Measurements from ENCODE around the gene CABLES1.

Gene CABLES1

DNA sequence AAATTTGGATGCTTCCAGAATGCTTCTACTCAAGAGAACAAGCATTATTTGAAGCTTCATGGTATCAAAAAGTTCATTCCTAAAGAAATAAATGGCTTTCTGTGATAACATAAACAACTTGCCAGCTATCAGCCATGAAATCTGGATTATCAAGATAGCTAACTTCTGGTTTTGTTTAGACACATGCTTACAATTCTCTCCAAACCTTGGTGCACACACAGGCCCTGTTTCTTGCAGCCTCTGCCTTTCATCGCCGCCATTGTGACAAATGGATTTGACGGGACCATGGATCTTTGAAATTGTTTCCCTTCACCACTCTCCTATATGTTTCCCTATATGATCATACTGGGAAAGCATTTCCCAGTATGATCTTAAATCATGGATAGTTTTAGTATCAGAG lies 47.9 kb upstream of the CABLES1 start:
- Histone ChIP-seq H3K9me3 (ENCODE audit: control insufficient read depth, insufficient read depth, low read depth, low read length) (no peaks in the 10 kb centered on the region), H3K4me1 (ENCODE audit: control insufficient read depth, insufficient read depth, low read length) (no peaks in the 10 kb centered on the region), H3K4me3 (ENCODE audit: low read depth, low read length) (no peak overlapping the region), H3K36me3 (ENCODE audit: control insufficient read depth in 2 of 2, insufficient read depth in 1 of 2, low read length in 2 of 2) (no peaks in the 10 kb centered on the region), H3K27ac (ENCODE audit: extremely low read depth, low read depth, low read length) (no peak overlapping the region)
- ChIA-PET POLR2A (no interaction called here), CTCF (interaction anchor here (0.9 kb wide), 1 partner anchor 21 kb away, joined by 3 read pairs; no protein-coding TSS in a partner anchor)
- no peak for TF ChIP-seq KLF7 (tag by site-specific recombination; IDR thresholded peaks at IDR 0.05; ENCODE audit: borderline replicate concordance)
- TF ChIP-seq ZNF747 (tag by site-specific recombination; IDR thresholded peaks at IDR 0.05): no peak
- no peak for TF ChIP-seq ZNF211 (tag by site-specific recombination; IDR thresholded peaks at IDR 0.05; ENCODE audit: low read depth)
- TF ChIP-seq ZNF324 (tag by site-specific recombination; IDR thresholded peaks at IDR 0.05): no peak
- TF ChIP-seq, protein P1, sequence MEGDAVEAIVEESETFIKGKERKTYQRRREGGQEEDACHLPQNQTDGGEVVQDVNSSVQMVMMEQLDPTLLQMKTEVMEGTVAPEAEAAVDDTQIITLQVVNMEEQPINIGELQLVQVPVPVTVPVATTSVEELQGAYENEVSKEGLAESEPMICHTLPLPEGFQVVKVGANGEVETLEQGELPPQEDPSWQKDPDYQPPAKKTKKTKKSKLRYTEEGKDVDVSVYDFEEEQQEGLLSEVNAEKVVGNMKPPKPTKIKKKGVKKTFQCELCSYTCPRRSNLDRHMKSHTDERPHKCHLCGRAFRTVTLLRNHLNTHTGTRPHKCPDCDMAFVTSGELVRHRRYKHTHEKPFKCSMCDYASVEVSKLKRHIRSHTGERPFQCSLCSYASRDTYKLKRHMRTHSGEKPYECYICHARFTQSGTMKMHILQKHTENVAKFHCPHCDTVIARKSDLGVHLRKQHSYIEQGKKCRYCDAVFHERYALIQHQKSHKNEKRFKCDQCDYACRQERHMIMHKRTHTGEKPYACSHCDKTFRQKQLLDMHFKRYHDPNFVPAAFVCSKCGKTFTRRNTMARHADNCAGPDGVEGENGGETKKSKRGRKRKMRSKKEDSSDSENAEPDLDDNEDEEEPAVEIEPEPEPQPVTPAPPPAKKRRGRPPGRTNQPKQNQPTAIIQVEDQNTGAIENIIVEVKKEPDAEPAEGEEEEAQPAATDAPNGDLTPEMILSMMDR (tag by site-specific recombination; IDR thresholded peaks at IDR 0.05): no peak
- TF ChIP-seq, protein P2, sequence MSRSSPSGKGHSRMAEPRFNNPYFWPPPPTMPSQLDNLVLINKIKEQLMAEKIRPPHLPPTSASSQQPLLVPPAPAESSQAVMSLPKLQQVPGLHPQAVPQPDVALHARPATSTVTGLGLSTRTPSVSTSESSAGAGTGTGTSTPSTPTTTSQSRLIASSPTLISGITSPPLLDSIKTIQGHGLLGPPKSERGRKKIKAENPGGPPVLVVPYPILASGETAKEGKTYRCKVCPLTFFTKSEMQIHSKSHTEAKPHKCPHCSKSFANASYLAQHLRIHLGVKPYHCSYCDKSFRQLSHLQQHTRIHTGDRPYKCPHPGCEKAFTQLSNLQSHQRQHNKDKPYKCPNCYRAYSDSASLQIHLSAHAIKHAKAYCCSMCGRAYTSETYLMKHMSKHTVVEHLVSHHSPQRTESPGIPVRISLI (tag by site-specific recombination; IDR thresholded peaks at IDR 0.05): no peak
- no peak for TF ChIP-seq ZNF311 (tag by site-specific recombination; IDR thresholded peaks at IDR 0.05; ENCODE audit: borderline replicate concordance)
- no peak for TF ChIP-seq ZNF501 (tag by site-specific recombination; IDR thresholded peaks at IDR 0.05)
- no peak for TF ChIP-seq ZNF514 (tag by site-specific recombination; IDR thresholded peaks at IDR 0.05)
- TF ChIP-seq OSR2 (tag by site-specific recombination; IDR thresholded peaks at IDR 0.05): no peak
- TF ChIP-seq ZSCAN16 (tag by site-specific recombination; IDR thresholded peaks at IDR 0.05): no peak
- TF ChIP-seq ZNF610 (tag by site-specific recombination; IDR thresholded peaks at IDR 0.05; ENCODE audit: borderline replicate concordance): no peak
- no peak for TF ChIP-seq ZNF777 (tag by site-specific recombination; IDR thresholded peaks at IDR 0.05; ENCODE audit: borderline replicate concordance)

DNA sequence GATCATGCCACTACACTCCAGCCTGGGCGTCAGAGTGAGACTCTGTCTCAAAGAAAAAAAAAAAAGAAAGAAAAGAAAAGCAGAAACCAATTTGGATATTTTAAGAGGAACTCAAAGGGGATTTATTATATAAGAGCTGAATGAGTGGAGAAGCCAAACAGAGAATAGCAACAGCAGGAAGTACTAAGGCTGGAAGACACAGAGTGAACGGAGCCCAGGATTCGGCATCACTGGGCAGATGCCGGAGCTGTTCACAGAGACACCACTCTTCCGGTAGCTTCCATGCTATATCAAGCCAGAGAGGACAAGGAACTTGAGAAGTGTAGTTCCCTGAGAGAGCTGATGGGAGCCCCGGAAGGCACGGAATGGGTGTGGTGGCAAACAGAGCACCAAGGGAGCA lies 47.0 kb upstream of the CABLES1 start:
- H3K36me3 ChIP-seq (ENCODE audit: control insufficient read depth in 2 of 2, insufficient read depth in 1 of 2, low read length in 2 of 2): no peaks in the 10 kb centered on the region
- CTCF ChIA-PET: interaction anchor here (0.6 kb wide), 1 partner anchor 9 kb away, joined by 4 read pairs; no protein-coding TSS in a partner anchor
- H3K9me3 ChIP-seq (ENCODE audit: control insufficient read depth, insufficient read depth, low read depth, low read length): no peaks in the 10 kb centered on the region
- no peak overlapping the region for H3K4me3 ChIP-seq (ENCODE audit: low read depth, low read length)
- no peak overlapping the region for H3K27ac ChIP-seq (ENCODE audit: extremely low read depth, low read depth, low read length)
- POLR2A ChIA-PET: no interaction called here
- no peaks in the 10 kb centered on the region for H3K4me1 ChIP-seq (ENCODE audit: control insufficient read depth, insufficient read depth, low read length)
- TF ChIP-seq ZNF654 (tag by site-specific recombination; IDR thresholded peaks at IDR 0.05; ENCODE audit: low read depth) (no peak), ZNF157 (tag by site-specific recombination; IDR thresholded peaks at IDR 0.05) (no peak), EGR2 (tag by site-specific recombination; IDR thresholded peaks at IDR 0.05; ENCODE audit: low read depth) (no peak), BCL11B (tag by site-specific recombination; IDR thresholded peaks at IDR 0.05; ENCODE audit: low read depth) (no peak), PRDM1 (tag by site-specific recombination; IDR thresholded peaks at IDR 0.05) (no peak), KLF10 (tag by site-specific recombination; IDR thresholded peaks at IDR 0.05) (no peak), ZNF214 (tag by site-specific recombination; IDR thresholded peaks at IDR 0.05; ENCODE audit: borderline replicate concordance) (no peak), ZNF791 (tag by site-specific recombination; IDR thresholded peaks at IDR 0.05) (no peak), ZNF837 (tag by site-specific recombination; IDR thresholded peaks at IDR 0.05) (no peak), WT1 (tag by site-specific recombination; IDR thresholded peaks at IDR 0.05) (no peak), GLI2 (tag by site-specific recombination; IDR thresholded peaks at IDR 0.05; ENCODE audit: borderline replicate concordance, low read depth) (no peak)
- TF ChIP-seq, protein P3, sequence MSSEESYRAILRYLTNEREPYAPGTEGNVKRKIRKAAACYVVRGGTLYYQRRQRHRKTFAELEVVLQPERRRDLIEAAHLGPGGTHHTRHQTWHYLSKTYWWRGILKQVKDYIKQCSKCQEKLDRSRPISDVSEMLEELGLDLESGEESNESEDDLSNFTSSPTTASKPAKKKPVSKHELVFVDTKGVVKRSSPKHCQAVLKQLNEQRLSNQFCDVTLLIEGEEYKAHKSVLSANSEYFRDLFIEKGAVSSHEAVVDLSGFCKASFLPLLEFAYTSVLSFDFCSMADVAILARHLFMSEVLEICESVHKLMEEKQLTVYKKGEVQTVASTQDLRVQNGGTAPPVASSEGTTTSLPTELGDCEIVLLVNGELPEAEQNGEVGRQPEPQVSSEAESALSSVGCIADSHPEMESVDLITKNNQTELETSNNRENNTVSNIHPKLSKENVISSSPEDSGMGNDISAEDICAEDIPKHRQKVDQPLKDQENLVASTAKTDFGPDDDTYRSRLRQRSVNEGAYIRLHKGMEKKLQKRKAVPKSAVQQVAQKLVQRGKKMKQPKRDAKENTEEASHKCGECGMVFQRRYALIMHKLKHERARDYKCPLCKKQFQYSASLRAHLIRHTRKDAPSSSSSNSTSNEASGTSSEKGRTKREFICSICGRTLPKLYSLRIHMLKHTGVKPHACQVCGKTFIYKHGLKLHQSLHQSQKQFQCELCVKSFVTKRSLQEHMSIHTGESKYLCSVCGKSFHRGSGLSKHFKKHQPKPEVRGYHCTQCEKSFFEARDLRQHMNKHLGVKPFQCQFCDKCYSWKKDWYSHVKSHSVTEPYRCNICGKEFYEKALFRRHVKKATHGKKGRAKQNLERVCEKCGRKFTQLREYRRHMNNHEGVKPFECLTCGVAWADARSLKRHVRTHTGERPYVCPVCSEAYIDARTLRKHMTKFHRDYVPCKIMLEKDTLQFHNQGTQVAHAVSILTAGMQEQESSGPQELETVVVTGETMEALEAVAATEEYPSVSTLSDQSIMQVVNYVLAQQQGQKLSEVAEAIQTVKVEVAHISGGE (tag by site-specific recombination; conservative IDR thresholded peaks at IDR 0.05; ENCODE audit: low read depth): no peak
- TF ChIP-seq, protein P4, sequence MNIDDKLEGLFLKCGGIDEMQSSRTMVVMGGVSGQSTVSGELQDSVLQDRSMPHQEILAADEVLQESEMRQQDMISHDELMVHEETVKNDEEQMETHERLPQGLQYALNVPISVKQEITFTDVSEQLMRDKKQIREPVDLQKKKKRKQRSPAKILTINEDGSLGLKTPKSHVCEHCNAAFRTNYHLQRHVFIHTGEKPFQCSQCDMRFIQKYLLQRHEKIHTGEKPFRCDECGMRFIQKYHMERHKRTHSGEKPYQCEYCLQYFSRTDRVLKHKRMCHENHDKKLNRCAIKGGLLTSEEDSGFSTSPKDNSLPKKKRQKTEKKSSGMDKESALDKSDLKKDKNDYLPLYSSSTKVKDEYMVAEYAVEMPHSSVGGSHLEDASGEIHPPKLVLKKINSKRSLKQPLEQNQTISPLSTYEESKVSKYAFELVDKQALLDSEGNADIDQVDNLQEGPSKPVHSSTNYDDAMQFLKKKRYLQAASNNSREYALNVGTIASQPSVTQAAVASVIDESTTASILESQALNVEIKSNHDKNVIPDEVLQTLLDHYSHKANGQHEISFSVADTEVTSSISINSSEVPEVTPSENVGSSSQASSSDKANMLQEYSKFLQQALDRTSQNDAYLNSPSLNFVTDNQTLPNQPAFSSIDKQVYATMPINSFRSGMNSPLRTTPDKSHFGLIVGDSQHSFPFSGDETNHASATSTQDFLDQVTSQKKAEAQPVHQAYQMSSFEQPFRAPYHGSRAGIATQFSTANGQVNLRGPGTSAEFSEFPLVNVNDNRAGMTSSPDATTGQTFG (tag by site-specific recombination; IDR thresholded peaks at IDR 0.05; ENCODE audit: borderline replicate concordance): no peak
- TF ChIP-seq, protein P5, sequence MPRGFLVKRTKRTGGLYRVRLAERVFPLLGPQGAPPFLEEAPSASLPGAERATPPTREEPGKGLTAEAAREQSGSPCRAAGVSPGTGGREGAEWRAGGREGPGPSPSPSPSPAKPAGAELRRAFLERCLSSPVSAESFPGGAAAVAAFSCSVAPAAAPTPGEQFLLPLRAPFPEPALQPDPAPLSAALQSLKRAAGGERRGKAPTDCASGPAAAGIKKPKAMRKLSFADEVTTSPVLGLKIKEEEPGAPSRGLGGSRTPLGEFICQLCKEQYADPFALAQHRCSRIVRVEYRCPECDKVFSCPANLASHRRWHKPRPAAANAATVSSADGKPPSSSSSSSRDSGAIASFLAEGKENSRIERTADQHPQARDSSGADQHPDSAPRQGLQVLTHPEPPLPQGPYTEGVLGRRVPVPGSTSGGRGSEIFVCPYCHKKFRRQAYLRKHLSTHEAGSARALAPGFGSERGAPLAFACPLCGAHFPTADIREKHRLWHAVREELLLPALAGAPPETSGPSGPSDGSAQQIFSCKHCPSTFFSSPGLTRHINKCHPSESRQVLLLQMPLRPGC (tag by site-specific recombination; IDR thresholded peaks at IDR 0.05): no peak
